SK-N-SH (cell line): ENCODE data around the gene LIG1.

Source experiments
- NRF1 ChIP-seq: IDR thresholded peaks from 2 replicates; pipeline ENCODE4 v1.6.1; 2012; ENCODE audit warnings: low read depth, mild to moderate bottlenecking, low read length
- TF ChIP-seq, protein P1 (sequence below): fragments of 200-600 bp; sonication (generic); IDR thresholded peaks from 2 replicates; pipeline ENCODE4 v1.6.1; 2017; ENCODE audit warnings: antibody characterized with exemption, mild to moderate bottlenecking, moderate library complexity

DNA sequence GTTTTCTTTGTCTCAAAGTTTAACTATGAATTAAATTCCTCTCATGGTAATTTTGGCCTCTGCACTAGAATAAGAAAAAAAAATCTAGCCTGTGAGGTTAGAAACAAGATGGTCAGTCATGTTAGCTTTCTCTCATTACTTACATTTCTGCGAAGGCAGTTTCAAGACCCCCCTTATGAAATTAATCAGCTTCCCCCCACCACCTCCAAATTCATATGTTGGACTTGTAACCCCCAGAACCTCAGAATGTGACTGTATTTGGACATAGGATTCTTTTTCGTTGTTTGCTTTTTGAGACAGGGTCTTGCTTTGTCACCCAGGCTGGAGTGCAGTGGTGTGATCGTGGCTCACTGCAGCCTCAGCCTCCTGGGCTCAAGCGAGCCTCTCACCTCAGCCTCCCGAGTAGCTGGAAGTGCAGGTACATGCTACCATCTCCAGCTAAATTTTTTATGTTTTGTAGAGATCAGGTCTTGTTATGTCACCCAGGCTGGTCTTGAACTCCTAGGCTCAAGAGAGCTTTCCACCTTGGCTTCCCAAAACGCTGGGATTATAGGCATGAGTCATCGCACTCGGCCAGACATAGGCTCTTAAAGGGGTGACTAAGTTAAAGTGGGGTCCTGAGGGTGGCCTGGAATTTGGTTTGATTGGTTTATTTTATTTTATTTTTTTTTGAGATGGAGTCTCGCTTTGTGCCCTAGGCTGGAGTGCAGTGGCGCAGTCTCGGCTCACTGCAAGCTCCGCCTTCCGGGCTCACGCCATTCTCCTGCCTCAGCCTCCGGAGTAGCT, 61.0 kb downstream of the LIG1 start:
- TF ChIP-seq NRF1, result no peak
- TF ChIP-seq, protein P1, sequence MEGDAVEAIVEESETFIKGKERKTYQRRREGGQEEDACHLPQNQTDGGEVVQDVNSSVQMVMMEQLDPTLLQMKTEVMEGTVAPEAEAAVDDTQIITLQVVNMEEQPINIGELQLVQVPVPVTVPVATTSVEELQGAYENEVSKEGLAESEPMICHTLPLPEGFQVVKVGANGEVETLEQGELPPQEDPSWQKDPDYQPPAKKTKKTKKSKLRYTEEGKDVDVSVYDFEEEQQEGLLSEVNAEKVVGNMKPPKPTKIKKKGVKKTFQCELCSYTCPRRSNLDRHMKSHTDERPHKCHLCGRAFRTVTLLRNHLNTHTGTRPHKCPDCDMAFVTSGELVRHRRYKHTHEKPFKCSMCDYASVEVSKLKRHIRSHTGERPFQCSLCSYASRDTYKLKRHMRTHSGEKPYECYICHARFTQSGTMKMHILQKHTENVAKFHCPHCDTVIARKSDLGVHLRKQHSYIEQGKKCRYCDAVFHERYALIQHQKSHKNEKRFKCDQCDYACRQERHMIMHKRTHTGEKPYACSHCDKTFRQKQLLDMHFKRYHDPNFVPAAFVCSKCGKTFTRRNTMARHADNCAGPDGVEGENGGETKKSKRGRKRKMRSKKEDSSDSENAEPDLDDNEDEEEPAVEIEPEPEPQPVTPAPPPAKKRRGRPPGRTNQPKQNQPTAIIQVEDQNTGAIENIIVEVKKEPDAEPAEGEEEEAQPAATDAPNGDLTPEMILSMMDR, result no peak
